A549 treated with ZK216348 at 1 μM for 4 hours (cell line): Measurements from ENCODE around the gene NABP1. TPM values are rescaled to one million over a fixed set of nuclear protein-coding genes. Genes with fewer than 3 reads are reported as not detected.

ENCODE experiments used
- total RNA-seq: library from RNA; stranded (reverse); fragments of 200-300 nt; extraction: Qiagen RNA extraction; gene quantifications from 5 replicates; pipeline ENCODE4 v1.2.3, GENCODE V29; 2022; ENCODE audit warnings: low read depth

NABP1 gene, protein sequence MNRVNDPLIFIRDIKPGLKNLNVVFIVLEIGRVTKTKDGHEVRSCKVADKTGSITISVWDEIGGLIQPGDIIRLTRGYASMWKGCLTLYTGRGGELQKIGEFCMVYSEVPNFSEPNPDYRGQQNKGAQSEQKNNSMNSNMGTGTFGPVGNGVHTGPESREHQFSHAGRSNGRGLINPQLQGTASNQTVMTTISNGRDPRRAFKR
- total RNA-seq, result 12.7 to 16.4 TPM (median 13.8 TPM) in 5 replicates

DNA sequence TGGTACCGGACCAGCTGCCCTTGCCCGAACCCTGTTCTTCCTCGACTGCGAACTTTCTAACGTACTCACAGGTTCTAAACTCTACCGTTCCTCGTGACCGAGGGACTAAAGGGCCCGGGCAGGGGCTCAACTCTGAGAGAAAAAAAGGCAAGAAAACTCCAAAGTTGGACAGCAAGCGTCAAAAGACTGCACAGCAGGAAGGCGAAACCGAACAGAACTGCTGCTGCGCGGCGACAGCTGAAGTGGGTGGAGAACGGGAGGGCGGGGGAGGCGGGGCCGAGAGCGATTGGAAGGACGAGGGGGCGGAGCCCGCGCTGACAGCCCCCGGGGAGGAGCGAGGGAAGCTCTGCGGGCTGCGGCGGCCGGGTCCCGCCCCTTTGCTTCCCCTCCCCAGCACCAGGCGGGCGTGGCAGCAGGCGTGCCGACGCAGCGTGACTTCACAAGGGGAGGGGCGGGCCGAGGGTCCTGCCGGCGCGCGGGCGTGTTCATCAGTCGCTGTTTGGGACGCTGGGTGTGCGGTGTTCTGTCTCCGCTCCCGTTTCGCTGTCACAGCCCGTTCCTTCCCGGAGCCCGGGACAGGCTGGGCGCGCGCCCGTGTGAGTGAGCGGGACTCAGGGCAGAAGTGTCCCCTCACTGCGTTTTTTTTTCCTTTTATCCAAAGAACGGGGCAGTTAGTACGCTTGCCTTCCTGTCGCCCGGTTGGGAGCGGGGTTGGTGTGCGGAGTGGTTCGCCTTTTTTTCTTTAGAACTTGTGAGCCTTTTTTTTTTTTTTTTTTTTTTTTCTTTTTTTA is at the start of gene NABP1:
NABP1 (plus strand) TSS at position 491 of the 791 bp plus-strand sequence. CDS start 479 bp downstream, outside the sequence.

Other genes with a start within 250 kb of the NABP1 start
- gene CAVIN2, start 169.0 kb downstream of the NABP1 start, total RNA-seq, result 21.7 to 41.3 TPM (median 35.6 TPM) in 5 replicates